ENCODE results near the gene UCP1.

- TF ChIP-seq CTCF (conservative IDR thresholded peaks at IDR 0.05) = no peak
- no peak for TF ChIP-seq ZFX (IDR thresholded peaks at IDR 0.05)
Measured at GRCh38 chr4:140529434-140529833, 39.3 kb downstream of the UCP1 start.
